Fibroblast of lung (primary cell): Measurements from ENCODE around the gene DHX57. TPM values are rescaled to one million over a fixed set of nuclear protein-coding genes. Genes with fewer than 3 reads are reported as not detected.
"Not testable (repeated sequence)": the region's sequence is repeated elsewhere in the genome, so short reads cannot be mapped to it uniquely, and the experiment has no call there.

Source experiments
- DNase-seq, 2 donors: peaks; one replicate each; pipeline versions ENCODE4 v3.0.0 to v3.0.0-alpha.2; 2010; ENCODE audit warnings: low read depth in 2 of 2
- H2AFZ ChIP-seq: 2 replicates; pipeline ENCODE4 v1.5.1; 2012; ENCODE audit warnings: low read length, control low read depth, inconsistent platforms
- H3K27ac ChIP-seq: 2 replicates; pipeline ENCODE4 v1.5.1; 2011; ENCODE audit warnings: low read length, control low read depth; ENCODE audit not compliant: insufficient read depth
- H3K27me3 ChIP-seq: 2 replicates; pipeline ENCODE4 v1.5.1; 2011; ENCODE audit warnings: mild to moderate bottlenecking, low read length; ENCODE audit not compliant: control insufficient read depth, insufficient read depth
- H3K36me3 ChIP-seq: 2 replicates; pipeline ENCODE4 v1.5.1; 2011; ENCODE audit warnings: low read length; ENCODE audit not compliant: control insufficient read depth, insufficient read depth
- H3K4me1 ChIP-seq: 2 replicates; pipeline ENCODE4 v1.5.1; 2011; ENCODE audit warnings: low read length; ENCODE audit not compliant: control insufficient read depth, insufficient read depth; ENCODE audit errors: extremely low read depth
- H3K4me2 ChIP-seq: 2 replicates; pipeline ENCODE4 v1.5.1; 2011; ENCODE audit warnings: low read length, control low read depth; ENCODE audit not compliant: insufficient read depth; ENCODE audit errors: extremely low read depth
- H3K4me3 ChIP-seq, 4 experiments: fragments of 200-600 bp in 1 of 4; sonication (generic) in 1 of 4; replicated peaks in 1 of 4; 2 replicates each; pipeline ENCODE4 v1.5.1; 2011 to 2016; ENCODE audit warnings: low read length in 4 of 4, low read depth in 3 of 4, mild to moderate bottlenecking in 3 of 4, control low read depth in 2 of 4, inconsistent platforms in 1 of 4, mixed read lengths in 1 of 4; ENCODE audit not compliant: insufficient read depth in 1 of 4; ENCODE audit errors: control extremely low read depth in 1 of 4
- H3K79me2 ChIP-seq: 2 replicates; pipeline ENCODE4 v1.5.1; 2012; ENCODE audit warnings: mild to moderate bottlenecking, low read length, inconsistent platforms; ENCODE audit not compliant: control insufficient read depth, insufficient read depth
- H3K9ac ChIP-seq: 2 replicates; pipeline ENCODE4 v1.5.1; 2011; ENCODE audit warnings: mild to moderate bottlenecking, low read length, control low read depth; ENCODE audit not compliant: insufficient read depth
- H3K9me3 ChIP-seq: 2 replicates; pipeline ENCODE4 v1.5.1; 2012; ENCODE audit warnings: low read depth, low read length; ENCODE audit not compliant: control insufficient read depth, insufficient read depth
- H4K20me1 ChIP-seq: 2 replicates; pipeline ENCODE4 v1.5.1; 2011; ENCODE audit warnings: low read length; ENCODE audit not compliant: control insufficient read depth, insufficient read depth; ENCODE audit errors: extremely low read depth
- CTCF ChIP-seq, 2 donors: IDR thresholded peaks in 1 of 2; conservative IDR thresholded peaks in 1 of 2; 1 replicate in 1 of 2; 2 replicates in 1 of 2; pipeline ENCODE4 v1.5.1; 2011 to 2012; ENCODE audit warnings: low read length in 2 of 2, control low read depth in 1 of 2, inconsistent platforms in 1 of 2, low read depth in 1 of 2, mild to moderate bottlenecking in 1 of 2
- EZH2 ChIP-seq: IDR thresholded peaks from 2 replicates; pipeline ENCODE4 v1.5.1; 2012; ENCODE audit warnings: low read length, control low read depth, mild to moderate bottlenecking; ENCODE audit errors: missing control alignments
- polyA plus RNA-seq, 2 donors: library from polyadenylated mRNA; depleted of rRNA in 1 of 2; stranded (reverse) in 1 of 2; unstranded in 1 of 2; fragments of >200 nt; gene quantifications; 2 replicates each; pipeline ENCODE4 v1.2.1, GENCODE V29; 2011 to 2012; ENCODE audit warnings: missing spikeins in 1 of 2
- total RNA-seq: library from RNA; depleted of rRNA; stranded (reverse); fragments of >200 nt; gene quantifications from 2 replicates; pipeline ENCODE4 v1.2.1, GENCODE V29; 2014

Gene DHX57
- total and polyA plus RNA-seq, 2 donors (not counting 1 experiment from before 2014, with no cell fraction given): 18.5 to 23.5 TPM

DNA sequence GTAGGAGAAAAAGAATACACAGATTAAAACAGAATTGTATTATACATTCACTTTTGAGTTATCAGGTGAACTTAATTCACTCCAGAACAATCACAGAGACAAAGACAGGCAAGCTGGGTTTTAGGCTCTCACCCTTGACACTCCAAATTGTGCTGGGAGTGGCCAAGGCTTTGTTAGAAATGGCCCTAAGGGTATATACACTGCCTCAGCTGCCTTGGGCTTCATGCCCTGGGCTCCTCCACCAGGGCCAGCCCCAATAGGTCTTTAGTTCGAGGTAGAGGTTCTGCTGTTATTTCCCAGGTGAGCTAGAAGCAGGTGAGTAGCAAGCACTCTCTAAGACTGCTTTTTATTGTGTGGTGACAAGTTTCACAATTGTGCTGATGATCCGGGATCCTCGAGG, 77.8 kb downstream of the DHX57 start:
- DNase-seq: no peak

GRCh38 chr2:38797250-38797676, 78.5 kb downstream of the DHX57 start:
- DNase-seq: peak in 1 of 2 donors; percentile 81
- Histone ChIP-seq H3K27me3 (no peaks in the 10 kb centered on the region), H3K4me1 (no peaks in the 10 kb centered on the region), H3K36me3 (no peaks in the 10 kb centered on the region), H3K79me2 (no peaks in the 10 kb centered on the region), H3K27ac (no peak overlapping the region), H3K4me3 (no peak overlapping the region), H4K20me1 (no peaks in the 10 kb centered on the region), H3K4me2 (no peak overlapping the region), H3K9me3 (no peaks in the 10 kb centered on the region), H2AFZ (no peak overlapping the region), H3K9ac (no peak overlapping the region)
- TF ChIP-seq EZH2: no peak
- no peak for TF ChIP-seq CTCF (conservative IDR thresholded peaks at IDR 0.05 in 1 of 2, IDR thresholded peaks at IDR 0.05 in 1 of 2; ENCODE audit: low read depth in 1 of 2, low read length in 2 of 2)

More for the DNA sequence above, 77.8 kb downstream of the DHX57 start:
- TF ChIP-seq EZH2: no peak
- no peak for TF ChIP-seq CTCF (conservative IDR thresholded peaks at IDR 0.05 in 1 of 2, IDR thresholded peaks at IDR 0.05 in 1 of 2; ENCODE audit: low read depth in 1 of 2, low read length in 2 of 2)
- Histone ChIP-seq H3K79me2 (no peaks in the 10 kb centered on the region), H3K4me2 (no peak overlapping the region), H3K4me3 (no peak overlapping the region), H3K27me3 (no peaks in the 10 kb centered on the region), H3K36me3 (no peaks in the 10 kb centered on the region), H3K4me1 (no peaks in the 10 kb centered on the region), H3K9me3 (no peaks in the 10 kb centered on the region), H3K27ac (no peak overlapping the region), H4K20me1 (no peaks in the 10 kb centered on the region), H2AFZ (no peak overlapping the region), H3K9ac (no peak overlapping the region)

DNA sequence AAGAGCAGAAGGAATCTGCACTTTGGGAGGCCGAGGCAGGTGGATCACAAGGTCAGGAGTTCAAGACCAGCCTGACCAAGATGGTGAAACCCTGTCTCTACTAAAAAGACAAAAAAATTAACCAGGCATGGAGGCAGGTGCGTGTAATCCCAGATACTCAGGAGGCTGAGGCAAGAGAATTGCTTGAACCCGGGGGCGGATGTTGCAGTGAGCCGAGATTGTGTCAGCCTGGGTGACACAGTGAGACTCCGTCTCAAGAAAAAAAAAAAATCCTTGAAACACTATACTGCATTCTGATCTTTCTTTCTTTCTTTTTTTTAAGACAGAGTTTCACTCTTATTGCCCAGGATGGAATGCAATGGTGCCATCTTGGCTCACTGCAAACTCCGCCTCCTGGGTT, 80.7 kb downstream of the DHX57 start:
- not testable (repeated sequence) for H3K27ac ChIP-seq, H3K9me3 ChIP-seq, H3K4me1 ChIP-seq, DNase-seq, H2AFZ ChIP-seq, H3K9ac ChIP-seq, H3K4me3 ChIP-seq, H3K36me3 ChIP-seq, H3K27me3 ChIP-seq, H3K4me2 ChIP-seq, H4K20me1 ChIP-seq, H3K79me2 ChIP-seq
